HG03342 (cell line): ENCODE measurements around the gene RGS17.
"Not testable (repeated sequence)": the region's sequence is repeated elsewhere in the genome, so short reads cannot be mapped to it uniquely, and the experiment has no call there.

Source experiments
- ATAC-seq: cut with Tn5 transposase; IDR thresholded peaks from one replicate; pipeline ENCODE4 v1.9.1; 2021; ENCODE audit warnings: mild to moderate bottlenecking, moderate library complexity; ENCODE audit not compliant: unreplicated experiment

Gene RGS17

GRCh38 chr6:153126218-153126617, 4.9 kb downstream of the RGS17 start:
- no peak for ATAC-seq

GRCh38 chr6:153125032-153125431, 6.0 kb downstream of the RGS17 start:
- ATAC-seq = no peak

- ATAC-seq = peak; percentile 50
These were observed 7.3 kb downstream of the RGS17 start for GRCh38 chr6:153123801-153124200.

DNA sequence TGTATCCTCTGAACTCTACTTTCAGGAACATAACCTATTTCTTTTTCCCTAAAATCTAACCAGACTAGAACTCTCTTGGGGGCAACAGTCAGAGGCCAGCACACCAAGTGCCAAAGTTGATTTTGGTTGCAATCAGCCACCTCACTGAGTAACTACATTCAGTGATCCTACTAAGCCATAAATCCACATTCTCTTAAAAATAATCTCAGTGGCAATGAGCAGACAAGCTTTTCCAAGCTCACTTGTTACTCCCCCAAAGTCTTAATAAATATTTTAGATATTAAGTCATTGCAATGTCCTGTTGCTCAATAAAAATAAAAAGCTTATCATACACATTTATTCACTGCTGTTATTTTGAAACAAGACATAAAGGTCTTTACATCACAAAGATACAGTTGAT, 9.8 kb downstream of the RGS17 start:
- no peak for ATAC-seq

DNA sequence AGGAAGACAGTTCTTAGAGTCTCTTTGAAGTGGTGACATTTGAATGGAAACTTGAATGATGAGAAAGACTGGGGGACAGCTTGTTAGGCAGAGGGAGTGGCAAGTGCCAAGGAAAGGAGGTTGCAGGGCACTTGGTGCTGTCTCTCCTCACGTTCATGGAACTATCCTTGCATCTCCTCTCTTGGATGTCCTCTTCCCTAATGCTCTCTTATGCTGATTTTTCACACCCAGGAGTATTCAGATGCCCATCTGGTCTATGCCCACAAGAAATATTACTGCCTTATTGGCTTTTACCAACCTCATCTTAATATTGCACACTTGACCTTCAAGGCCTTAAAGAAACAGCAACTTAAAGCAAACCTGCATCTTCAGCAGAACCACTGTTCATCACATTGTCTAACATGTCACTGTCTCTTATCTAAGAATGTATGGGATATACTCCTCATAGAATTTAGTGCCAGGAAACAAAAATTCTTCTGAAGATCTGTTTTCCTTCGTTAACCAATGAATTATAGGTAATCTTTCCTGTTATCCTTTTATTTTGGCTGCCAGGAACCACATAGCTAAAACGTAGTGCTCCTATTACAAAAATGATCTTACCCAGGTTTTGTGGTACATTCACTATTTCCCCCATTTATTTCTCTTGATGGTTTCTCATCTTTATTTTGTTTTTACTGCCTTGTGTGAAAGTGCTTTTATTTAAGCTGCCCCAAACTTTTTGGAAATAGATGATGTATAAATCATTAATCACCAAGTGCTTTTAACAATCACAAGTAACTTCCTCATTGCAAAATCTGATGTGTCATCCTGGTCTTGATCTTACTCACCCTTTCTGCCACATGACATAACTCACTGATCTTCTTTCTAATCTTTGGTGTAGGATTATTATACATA, 12.8 kb downstream of the RGS17 start:
- ATAC-seq = peak; percentile 99

- ATAC-seq = not testable (repeated sequence)
These were observed 20.0 kb downstream of the RGS17 start for GRCh38 chr6:153111082-153111481.

DNA sequence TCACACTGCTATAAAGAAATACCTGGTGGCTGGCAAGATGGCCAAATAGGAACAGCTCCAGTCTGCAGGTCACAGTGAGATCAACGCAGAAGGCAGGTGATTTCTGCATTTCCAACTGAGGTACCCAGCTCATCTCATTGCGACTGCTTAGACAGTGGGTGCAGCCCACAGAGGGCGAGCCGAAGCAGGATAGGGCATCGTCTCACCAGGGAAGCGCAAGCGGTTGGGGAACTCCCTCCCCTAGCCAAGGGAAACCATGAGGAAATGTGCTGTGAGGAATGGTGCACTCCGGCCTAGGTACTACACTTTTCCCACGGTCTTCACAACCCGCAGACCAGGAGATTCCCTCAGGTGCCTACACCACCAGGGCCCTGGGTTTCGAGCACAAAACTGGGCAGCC, 20.5 kb downstream of the RGS17 start:
- ATAC-seq = not testable (repeated sequence)

DNA sequence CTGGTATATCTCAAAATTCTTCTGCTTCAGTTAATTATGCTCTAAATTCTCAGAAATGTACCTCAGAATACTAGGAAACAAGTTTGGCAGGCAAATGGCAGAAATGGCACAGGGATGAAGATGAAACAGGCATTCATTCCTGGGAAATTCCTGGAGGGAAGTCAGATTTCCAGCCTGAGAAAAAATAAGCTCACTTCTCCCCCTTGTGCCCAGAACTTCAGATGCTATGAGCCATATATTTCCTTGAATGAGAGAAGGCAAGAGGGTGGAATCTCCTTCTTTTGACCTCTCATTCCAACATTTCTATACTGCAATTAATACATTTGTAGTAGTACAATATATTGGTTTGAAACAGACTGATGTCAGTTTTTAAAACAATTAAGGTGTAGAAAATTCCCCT, 22.8 kb downstream of the RGS17 start:
- no peak for ATAC-seq

- ATAC-seq = no peak
These were observed 25.1 kb downstream of the RGS17 start for GRCh38 chr6:153106021-153106420.

DNA sequence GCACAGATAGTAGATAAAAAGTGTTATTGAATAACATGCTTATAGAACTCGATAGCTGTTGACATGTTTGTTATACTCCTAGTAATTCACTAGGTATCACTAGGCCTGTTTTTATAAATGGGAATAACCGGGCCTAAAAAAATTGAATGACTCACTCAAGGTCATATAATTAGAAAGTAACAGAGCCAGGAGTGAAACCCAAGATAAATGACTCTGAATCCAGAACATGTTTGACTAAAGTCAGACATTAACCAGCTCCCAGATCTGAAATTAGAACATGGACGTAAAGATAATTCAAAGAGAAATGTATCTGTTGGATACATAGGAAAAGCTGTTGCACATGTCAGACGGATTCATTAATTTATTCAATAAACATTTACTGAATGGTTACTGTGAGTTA, 26.9 kb downstream of the RGS17 start:
- ATAC-seq = no peak

DNA sequence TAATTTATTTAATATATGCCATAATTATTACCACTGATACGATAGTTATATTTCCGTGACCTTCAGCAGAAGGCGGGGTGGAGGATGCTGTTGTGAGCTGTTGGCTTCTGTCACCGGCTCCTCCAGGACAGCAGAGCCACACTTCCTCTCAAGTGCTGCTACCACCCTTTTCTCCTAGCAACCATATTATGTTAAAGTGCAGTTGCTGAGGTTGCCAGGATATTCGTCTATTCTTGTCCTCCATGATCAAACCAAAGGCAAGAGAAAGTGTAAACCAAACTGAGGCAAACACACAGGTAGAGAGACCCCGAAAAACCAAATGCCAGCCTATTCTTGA, 27.8 kb downstream of the RGS17 start:
- no peak for ATAC-seq

GRCh38 chr6:153102605-153103318, 28.3 kb downstream of the RGS17 start:
- no peak for ATAC-seq

DNA sequence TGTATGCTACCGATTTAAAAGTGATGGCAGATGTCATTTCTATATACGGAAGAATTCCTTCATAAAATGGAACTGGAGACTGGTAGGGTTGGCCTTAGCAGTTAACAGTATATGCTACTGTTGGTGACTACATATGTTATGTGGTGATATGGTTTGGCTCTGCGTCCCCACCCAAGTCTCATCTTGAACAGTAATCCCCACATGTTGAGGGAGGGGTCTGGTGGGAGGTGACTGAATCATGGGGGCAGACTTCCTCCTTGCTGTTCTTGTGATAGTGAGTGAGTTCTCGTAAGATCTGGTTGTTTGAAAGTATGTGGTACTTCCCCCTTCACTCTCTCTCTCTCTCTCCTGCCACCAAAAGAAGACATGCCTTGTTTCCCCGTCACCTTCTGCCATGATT, 29.6 kb downstream of the RGS17 start:
- ATAC-seq = no peak

GRCh38 chr6:153099636-153100035, 31.4 kb downstream of the RGS17 start:
- peak; percentile 68 for ATAC-seq

DNA sequence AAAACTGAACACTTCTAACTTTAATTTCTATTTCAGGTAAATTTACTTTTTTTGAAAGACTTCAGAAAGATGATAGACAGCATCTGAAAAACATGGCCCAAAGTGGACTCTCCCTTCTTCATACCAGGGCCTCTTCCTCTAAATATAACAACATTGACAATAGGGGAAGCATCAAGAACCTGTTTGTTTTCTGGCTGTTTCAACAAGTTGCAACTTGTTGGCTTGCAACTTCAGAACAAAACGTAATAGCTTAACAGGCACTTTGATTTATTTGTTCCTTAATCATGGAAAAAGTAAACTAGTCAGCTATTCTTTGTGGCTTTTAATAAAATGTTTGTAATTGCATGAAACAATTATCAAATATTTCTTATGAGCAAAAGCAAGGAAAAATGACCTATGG, 34.3 kb downstream of the RGS17 start:
- ATAC-seq = no peak

GRCh38 chr6:153096031-153096430, 35.1 kb downstream of the RGS17 start:
- no peak for ATAC-seq

GRCh38 chr6:153092082-153093013, 38.7 kb downstream of the RGS17 start:
- ATAC-seq = peak; percentile 89

GRCh38 chr6:153090241-153090930, 40.7 kb downstream of the RGS17 start:
- ATAC-seq = no peak

DNA sequence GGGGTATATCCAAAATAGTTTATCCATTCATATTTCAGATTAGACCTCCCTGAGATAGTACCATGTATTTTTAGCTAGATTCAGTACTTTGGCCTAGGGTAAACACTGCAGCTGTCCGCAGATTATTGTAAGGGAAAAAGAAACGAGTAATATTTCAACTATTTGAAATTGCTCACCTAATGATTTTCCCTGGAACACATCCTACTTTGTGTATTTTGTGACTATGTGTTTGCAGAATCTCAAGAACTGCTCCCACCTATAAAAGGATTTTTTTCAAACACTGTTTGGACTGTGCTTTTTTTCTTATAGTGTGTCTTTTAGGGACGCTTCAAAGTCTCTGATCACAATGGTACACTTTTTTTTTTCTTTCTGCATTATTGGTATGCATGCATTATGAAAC, 42.3 kb downstream of the RGS17 start:
- ATAC-seq = no peak

GRCh38 chr6:153087436-153087835, 43.6 kb downstream of the RGS17 start:
- ATAC-seq = no peak
